HG02759 (cell line): ENCODE results near the gene ADGRA1.
"Not testable (repeated sequence)": the region's sequence is repeated elsewhere in the genome, so short reads cannot be mapped to it uniquely, and the experiment has no call there.

Experiments used
- ATAC-seq: cut with Tn5 transposase; IDR thresholded peaks from one replicate; pipeline ENCODE4 v1.9.1; 2021; ENCODE audit warnings: mild to moderate bottlenecking, moderate library complexity; ENCODE audit not compliant: unreplicated experiment

Gene ADGRA1

DNA sequence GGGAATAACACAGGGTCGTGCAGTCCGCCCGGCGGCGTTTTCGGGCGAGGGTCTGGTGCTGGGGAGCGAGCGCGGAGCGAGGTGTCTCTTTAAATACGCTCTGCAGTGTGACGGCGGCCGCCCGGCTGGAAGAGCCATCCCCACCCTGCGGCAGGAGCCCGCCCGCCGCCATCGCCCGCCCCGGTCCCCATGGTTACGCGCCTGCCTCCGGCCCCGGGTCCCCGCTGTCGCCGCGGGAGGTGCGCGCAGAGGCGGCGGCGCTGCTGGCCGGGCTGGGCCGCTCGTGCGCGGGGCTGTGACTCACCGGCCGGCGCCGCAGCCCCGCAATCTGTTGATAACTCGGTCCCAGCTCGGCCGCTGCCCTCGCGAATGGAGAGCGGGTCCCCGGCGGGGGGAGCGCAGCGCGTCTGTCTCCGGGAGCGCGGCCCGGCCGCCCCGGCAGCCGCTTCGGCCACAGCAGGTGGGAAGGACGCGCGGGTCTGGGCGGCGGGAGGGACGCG is at the start of gene ADGRA1:
Gene ADGRA1, plus strand, starts transcription at position 246 of the 500 bp plus-strand sequence. CDS start 986 bp downstream, outside the sequence.
- no peak for ATAC-seq

- no peak for ATAC-seq
Observed at GRCh38 chr10:133038036-133038823, 49.5 kb upstream of the ADGRA1 start.

DNA sequence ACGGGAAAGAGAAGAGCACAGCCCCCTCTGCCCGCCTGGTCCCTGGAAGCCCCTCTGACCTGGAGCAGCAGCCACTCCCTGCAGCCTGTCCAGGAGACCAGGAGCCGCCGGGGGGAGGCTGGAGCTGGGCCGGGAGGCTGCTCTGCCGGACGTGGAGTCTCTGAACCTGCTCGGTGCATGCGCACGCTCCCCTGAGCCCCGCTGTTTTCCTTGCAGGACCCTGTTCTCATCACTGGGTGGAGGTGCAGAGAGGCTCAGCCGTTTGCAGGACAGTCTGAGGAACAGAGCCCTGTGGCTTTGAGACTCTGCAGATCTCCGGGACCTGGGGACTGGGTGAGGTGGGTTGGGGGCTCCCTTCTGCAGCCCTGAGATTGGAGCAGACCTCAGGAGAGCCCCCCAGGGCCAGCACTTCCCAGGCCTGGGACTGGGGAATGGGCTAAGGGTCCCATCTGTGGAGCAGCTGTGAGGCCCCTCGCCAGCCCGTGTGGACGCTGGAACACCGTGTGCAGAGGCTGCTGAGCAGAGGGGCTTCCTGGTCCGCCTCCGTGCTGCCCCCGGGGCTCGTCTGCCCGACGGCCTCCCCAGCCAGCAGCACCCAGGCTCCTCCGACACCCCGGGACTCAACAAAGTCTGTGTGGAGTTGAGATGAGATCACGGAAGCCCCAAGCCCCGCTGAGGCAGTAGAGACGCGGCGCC is 48.5 kb upstream of the ADGRA1 start:
- ATAC-seq: no peak

DNA sequence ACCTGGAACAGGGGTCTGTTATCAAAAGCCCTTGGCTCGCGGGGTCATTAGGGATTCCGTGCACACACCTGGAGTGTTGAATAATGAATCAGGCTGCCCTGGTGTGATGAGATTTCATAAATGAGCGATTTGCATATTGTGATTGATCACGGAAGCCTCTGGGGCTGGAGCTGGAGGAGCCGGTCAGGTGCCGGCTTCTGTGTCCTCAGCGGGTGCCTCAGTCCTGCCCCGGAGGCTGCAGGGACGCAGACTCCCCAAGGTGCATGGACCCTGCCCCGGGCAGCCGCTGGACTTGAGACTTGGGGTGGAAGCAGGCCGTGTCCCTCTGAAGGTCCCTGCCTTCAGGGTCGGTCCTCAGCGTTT is 47.9 kb upstream of the ADGRA1 start:
- no peak for ATAC-seq

- ATAC-seq: no peak
Observed at GRCh38 chr10:133040198-133040597, 47.5 kb upstream of the ADGRA1 start.

GRCh38 chr10:133041101-133041500 is 46.6 kb upstream of the ADGRA1 start:
- no peak for ATAC-seq

DNA sequence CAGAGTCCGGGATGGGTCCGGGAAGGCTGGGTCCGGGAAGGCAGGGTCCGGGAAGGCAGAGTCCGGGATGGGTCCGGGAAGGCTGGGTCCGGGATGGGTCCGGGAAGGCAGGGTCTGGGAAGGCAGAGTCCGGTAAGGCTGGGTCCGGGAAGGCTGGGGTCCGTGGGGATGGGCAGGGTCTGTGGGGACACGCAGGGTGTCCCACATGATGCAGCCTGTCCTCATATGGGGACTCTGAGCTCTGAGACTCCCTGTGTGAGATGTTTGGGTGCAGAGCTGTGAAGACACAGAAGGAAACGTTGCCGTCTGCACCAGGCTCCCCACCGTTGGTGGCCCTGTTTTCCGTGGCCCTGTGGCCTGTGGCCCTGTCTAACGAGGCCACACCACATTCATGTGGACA is 45.7 kb upstream of the ADGRA1 start:
- no peak for ATAC-seq

- ATAC-seq: no peak
Observed at GRCh38 chr10:133042816-133043215, 44.9 kb upstream of the ADGRA1 start.

- no peak for ATAC-seq
Observed at GRCh38 chr10:133043541-133044225, 44.0 kb upstream of the ADGRA1 start.

GRCh38 chr10:133044401-133044811 is 43.3 kb upstream of the ADGRA1 start:
- no peak for ATAC-seq

DNA sequence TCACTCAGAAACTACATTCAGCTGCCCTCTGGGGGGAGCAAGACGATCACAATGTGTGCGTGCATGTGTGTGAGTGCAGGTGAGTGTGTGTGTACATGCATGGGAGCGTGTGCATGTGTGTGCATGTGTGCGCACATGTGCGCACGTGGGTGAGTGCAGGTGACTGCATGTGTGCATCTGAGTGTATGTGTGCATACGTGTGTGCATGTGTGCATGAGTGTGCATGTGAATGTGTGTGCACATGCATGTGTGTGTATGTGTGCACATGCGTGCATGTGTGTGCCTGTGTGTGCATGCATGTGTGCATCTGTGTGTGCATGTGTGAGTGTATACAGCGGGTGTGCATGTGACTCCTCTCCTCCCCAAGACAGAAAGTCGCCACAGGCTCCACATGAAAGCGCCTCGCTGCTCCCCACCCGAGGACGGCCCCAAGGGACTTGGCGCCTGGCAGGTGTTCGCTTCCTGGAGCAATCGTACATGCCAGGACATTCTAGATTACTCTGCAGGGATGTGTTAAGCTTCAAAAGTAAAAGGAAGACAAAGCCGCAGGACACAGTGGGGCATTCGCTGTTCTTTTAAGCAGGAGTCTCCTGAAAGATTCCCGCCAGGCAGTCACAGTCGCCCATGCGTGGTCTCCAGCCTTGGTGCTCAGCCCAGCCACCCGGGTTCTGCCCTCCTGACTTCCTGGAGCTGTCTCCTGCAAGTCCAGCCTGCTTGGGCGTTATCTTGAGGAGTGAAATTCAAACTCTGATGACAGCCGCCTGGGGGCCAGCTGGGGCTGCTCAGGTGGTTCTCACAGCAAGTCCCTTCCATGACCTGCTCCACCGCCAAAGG is 42.0 kb upstream of the ADGRA1 start:
- no peak for ATAC-seq

- ATAC-seq: no peak
Observed at GRCh38 chr10:133046390-133046765, 41.3 kb upstream of the ADGRA1 start.

GRCh38 chr10:133047526-133048123 is 40.1 kb upstream of the ADGRA1 start:
- no peak for ATAC-seq

- no peak for ATAC-seq
Observed at GRCh38 chr10:133048266-133048665, 39.5 kb upstream of the ADGRA1 start.

GRCh38 chr10:133048926-133049325 is 38.8 kb upstream of the ADGRA1 start:
- ATAC-seq: no peak

GRCh38 chr10:133049639-133050038 is 38.1 kb upstream of the ADGRA1 start:
- ATAC-seq: no peak

- no peak for ATAC-seq
Observed at GRCh38 chr10:133050371-133050770, 37.4 kb upstream of the ADGRA1 start.

DNA sequence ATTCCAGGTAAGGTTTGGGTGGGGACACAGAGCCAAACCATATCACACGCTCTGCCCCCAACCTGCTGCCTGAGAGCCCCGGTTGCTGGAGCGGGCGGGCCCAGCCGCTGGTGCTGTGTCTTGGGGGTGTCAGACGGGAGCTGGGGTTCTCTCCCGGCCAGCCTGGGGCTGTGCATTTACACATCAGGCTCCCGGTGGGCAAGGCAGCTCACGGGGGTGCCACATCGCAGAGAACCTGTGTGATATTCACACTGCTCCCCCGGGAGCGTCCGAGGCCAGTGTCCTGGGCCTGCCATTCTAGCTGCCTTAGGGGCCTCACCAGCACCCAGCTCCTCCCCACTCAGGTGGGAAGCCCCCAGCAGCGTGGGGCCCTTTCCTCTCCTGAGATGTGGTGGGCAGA is 35.6 kb upstream of the ADGRA1 start:
- ATAC-seq: no peak

GRCh38 chr10:133053527-133054133 is 34.1 kb upstream of the ADGRA1 start:
- not testable (repeated sequence) for ATAC-seq

DNA sequence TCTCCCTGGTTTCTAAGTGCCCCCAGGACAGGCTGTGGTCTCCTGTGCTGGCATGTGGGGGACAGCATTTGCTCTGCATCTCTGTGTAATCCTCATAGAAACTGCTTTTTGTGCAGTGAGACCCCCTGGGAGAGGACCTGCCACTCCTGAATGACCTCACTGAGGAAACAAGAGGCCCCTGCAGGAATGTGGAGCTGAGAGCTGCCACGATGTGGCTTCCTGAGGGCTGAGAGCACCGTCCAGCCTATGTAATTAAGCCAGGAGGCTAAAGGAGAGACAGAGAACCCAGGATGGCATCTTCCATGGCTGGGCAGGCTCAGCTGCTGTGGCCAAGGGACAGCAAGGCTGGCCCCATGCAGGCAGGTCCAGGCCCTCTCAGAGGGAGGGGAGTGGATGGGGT is 32.3 kb upstream of the ADGRA1 start:
- no peak for ATAC-seq
